GM12892 (cell line): Measurements from ENCODE around the gene HDGFL3. TPM values are rescaled to one million over a fixed set of nuclear protein-coding genes. Genes with fewer than 3 reads are reported as not detected.
"Not testable (repeated sequence)": the region's sequence is repeated elsewhere in the genome, so short reads cannot be mapped to it uniquely, and the experiment has no call there.

Source experiments
- DNase-seq: peaks from one replicate; pipeline ENCODE4 v3.0.0; 2011; ENCODE audit not compliant: insufficient read length
- FAIRE-seq: peaks from 2 replicates; lab custom pipeline; 2011; peaks lifted over from hg19 to GRCh38; lab: Jason Lieb, UNC
- POLR2A ChIP-seq: IDR thresholded peaks from 2 replicates; pipeline ENCODE4 v1.6.1; 2011; ENCODE audit warnings: low read depth, low read length, control low read depth
- POLR2AphosphoS5 ChIP-seq: IDR thresholded peaks from 2 replicates; pipeline ENCODE4 v1.6.1; 2011; ENCODE audit warnings: low read depth, low read length, control low read depth
- TAF1 ChIP-seq: IDR thresholded peaks from 2 replicates; pipeline ENCODE4 v1.6.1; 2011; ENCODE audit warnings: low read depth, mild to moderate bottlenecking, control low read depth, low read length, borderline replicate concordance
- polyA plus RNA-seq: library from polyadenylated mRNA; unstranded; fragments of >200 nt; gene quantifications from one replicate; pipeline ENCODE4 v1.2.1, GENCODE V29; 2012; ENCODE audit warnings: missing spikeins, inconsistent platforms; ENCODE audit not compliant: missing spikeins

The HDGFL3 gene
- polyA plus RNA-seq = 29.8 TPM

DNA sequence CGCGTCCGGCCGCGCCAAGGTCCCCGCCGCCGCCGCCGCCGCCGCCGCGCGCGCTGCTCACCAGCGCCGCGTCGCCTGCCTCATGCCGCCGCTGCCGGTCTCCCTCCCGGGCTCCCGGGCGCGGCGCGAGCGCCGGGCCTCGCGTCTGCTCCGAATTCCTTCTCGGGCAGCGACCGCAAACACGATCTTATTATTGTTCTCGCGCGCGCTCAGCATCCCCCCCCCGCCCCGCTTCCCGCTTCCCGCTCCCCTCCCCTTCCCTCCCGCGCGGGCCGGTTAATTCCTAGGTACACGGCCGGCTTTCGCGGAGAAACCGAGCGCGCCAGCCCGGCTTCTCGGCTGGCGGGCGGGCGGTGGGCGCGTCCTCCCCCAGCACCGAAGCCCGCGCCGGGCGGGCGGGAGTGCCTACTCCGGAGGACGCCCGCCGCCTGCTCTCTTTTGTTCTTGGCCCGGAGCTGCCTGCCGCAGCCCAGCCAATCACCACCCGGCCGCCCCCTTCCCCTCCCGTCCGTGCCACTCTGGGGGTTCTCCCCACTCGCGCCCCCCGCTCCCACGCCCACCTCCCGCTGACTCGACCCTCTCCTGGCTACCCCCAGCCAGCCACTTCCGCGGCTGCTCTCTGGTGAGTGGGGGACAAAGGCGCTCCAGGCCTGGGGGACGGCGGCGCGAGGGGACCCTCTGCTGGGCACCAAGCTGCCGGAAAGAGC lies at the start of gene HDGFL3:
Gene HDGFL3, minus strand, starts transcription at position 164 of the 707 bp plus-strand sequence. CDS start 409 bp downstream, outside the sequence.
- FAIRE-seq (peak; percentile 50), DNase-seq (peak; percentile 42)
- no peak for TF ChIP-seq POLR2AphosphoS5
- TF ChIP-seq POLR2A = peak; percentile 64; the same call in 1 of the 2 replicates

DNA sequence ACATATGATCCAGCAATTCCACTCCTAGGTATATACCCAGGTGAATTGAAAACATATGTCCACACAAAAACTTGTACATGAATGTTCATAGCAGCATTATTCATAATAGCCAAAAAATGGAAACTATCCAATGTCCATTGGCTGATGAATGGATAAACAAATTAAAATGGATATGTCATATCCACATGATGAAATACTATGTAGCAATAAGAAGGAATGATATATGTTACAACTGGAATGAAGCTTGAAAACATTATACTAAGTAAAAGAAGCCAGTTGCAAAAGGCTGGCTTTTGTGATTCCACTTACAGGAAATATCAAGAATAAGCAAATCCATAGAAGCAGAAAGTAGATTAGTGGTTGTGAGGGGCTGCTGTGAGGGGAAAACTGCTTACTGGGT lies 43.2 kb upstream of the HDGFL3 start:
- no peak for TF ChIP-seq POLR2A
- no peak for TF ChIP-seq POLR2AphosphoS5
- TF ChIP-seq TAF1 = no peak
- no peak for DNase-seq
- no peak for FAIRE-seq

DNA sequence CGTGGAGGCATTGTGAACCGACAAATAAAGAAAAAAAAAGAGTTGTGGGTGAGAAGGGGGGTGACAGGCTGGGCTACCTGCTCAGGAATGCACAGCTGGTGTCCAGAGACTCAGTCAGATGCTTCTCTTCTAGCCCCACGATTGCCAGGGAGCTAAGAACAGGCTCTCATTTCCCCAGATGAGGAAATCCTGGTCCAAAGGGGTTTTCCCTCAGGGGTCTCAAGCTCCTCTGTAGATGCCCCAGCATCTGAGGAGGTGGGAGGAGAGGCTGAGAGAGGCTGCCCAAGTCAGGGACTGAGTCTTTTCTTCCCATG lies 41.4 kb upstream of the HDGFL3 start:
- TF ChIP-seq POLR2A (no peak), TAF1 (no peak), POLR2AphosphoS5 (no peak)
- DNase-seq (no peak), FAIRE-seq (no peak)

DNA sequence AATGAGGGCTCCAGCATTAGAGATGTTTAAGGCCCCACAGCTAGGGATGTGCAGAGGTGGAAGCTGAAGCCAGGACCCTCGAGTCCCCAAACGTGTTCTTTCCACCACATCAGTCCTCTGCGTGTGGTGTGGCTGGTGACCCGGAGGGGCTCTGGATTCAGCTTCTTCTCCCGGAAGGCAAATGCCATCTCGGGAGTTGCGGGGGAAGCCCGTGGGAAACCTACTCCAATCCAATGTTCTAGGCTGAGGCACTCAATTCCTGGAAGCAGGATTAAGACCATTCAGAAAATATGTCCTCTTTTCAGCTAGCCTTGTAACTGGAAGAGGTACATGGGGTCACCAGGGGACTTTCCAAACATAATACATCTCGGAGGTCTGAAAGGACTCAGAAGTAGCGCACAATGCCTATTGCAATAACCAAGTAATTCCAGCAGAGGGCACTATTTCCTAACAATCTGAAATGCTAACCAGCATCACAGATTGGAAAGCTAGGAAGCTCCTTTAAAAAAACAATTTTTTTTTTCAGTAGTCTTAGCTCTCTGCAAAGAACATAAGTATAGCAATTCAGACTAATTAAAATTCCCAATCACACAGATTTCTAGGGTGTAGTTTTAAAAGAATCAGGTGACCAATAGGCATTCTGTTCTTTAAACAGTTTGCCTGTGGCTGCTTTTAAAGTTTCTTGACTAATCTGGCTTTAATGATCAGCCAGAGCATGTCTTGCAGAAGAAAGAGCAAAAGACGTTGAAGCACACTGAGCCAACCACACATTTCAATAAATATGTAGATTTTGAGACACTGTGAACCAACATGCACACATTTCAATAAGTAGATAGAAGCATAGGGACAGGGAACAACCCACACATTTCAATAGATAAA lies 40.8 kb upstream of the HDGFL3 start:
- TF ChIP-seq POLR2AphosphoS5 = no peak
- no peak for TF ChIP-seq TAF1
- TF ChIP-seq POLR2A = no peak
- no peak for DNase-seq
- FAIRE-seq = peak; percentile 80

DNA sequence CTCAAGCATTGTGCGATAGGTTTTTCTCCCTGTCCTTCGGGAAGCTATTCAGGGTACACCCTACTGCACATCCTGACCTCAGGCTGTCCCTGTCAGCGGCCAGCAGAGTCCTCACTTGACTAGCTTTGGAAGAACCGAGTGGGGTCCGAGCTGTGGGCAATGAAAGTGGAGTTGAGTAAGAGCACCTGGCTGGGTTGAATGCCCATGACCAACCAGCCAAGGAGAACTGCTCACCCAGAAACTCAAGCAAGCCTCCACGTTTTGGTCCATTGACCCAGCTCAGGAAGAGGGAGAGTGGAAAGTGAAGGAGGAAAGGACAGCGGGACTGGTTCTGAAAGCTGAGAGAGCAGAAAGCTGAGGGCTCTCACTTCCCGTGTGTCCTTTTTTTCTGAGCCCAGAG lies 36.0 kb upstream of the HDGFL3 start:
- DNase-seq (no peak), FAIRE-seq (no peak)
- TF ChIP-seq POLR2A (no peak), TAF1 (no peak), POLR2AphosphoS5 (no peak)

DNA sequence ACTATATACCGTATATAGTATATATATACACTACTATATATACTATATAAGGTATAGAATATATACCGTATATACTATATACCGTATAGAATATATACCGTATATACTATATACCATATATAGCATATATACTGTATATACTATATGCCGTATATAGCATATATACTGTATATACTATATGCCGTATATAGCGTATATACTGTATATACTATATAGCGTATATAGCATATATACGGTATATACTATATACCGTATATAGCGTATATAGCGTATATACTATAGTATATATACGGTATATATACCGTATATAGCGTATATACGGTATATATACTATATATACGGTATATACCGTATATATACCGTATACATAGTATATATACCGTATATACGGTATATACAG lies 22.6 kb upstream of the HDGFL3 start:
- no peak for DNase-seq
- FAIRE-seq = no peak
- TF ChIP-seq POLR2A = no peak

DNA sequence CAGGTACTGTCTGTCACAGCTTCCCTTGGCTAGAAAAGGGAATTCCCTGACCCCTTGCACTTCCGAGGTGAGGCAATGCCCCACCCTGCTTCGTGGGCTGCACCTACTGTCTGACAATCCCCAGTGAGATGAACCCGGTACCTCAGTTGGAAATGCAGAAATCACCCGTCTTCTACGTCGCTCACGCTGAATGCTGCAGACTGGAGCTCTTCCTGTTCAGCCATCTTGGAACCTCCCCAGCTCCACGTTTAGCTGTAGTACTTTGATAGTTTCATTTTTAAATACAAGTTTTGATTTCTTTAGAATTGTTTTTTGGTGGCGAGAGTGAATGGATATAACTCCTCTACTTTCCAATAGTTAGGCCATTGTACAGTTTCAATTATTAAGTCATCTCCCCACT lies 17.8 kb upstream of the HDGFL3 start:
- FAIRE-seq (no peak), DNase-seq (no peak)
- TF ChIP-seq TAF1 = no peak
- no peak for TF ChIP-seq POLR2A
- TF ChIP-seq POLR2AphosphoS5 = no peak

DNA sequence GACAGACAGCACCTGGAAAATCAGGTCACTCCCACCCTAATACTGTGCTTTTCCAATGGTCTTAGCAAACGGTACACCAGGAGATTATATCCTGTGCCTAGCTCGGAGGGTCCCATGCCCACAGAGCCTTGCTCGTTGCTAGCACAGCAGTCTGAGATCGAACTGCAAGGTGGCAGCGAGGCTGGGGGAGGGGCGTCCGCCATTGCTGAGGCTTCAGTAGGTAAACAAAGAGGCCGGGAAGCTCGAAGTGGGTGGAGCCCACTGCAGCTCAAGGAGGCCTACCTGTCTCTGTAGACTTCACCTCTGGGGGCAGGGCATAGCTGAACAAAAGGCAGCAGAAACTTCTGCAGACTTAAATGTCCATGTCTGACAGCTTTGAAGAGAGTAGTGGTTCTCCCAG lies 14.2 kb upstream of the HDGFL3 start:
- not testable (repeated sequence) for FAIRE-seq, DNase-seq

DNA sequence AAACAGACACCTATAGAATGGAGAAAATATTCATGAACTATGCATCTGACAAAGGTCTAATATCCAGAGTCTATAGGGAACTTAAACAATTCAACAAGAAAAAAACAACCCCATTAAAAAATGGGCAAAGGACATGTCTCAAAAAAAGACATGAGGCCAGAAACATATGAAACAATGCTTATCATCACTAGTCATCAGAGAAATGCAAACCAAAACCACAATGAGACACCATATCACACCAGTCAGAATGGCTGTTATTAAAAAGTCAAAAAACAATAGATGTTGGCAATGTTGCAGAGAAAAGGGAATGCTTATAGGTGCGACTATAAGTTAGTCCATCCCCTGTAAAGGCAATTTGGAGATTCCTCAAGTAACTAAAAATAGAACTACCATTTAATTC lies 11.4 kb upstream of the HDGFL3 start:
- FAIRE-seq (no peak), DNase-seq (no peak)
- TF ChIP-seq POLR2AphosphoS5 (no peak), TAF1 (no peak)

DNA sequence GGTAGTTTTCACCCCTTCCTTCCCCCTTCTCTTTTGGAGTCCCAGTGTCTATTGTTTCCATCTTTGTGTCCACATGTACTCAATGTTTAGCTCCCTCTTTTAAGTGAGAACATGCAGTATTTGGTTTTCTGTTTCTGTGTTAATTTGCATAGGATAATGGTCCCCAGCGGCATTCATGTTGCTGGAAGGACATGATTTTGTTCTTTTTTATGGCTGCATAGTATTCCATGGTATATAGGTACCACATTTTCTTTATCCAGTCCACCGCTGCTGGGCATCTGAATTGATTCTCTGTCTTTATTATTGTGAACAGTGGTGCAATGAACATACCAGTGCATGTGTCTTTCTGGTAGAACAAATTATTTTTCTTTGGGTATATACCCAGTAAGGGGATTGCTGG lies 7.7 kb upstream of the HDGFL3 start:
- DNase-seq (no peak), FAIRE-seq (no peak)
- TF ChIP-seq TAF1 = no peak
- TF ChIP-seq POLR2A = no peak
- TF ChIP-seq POLR2AphosphoS5 = no peak

DNA sequence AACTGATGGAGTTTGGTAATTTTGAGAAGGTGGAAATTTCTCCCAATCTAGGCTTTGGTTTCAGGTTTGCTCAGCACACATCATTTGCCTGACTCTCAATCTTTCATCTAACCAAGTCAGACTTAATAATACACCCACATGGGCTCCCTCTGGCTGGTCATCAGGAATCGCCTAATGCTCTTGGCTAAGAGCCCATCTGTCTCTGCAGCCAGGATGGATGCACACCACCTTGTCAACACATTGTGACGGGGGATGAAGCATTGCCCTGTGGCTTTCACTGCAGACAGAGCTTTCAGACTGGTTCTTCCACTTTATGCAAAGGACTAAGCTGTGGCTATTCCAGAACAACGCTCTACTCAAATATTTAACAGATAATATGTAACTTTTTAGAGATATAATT lies 3.0 kb upstream of the HDGFL3 start:
- FAIRE-seq = no peak
- TF ChIP-seq POLR2A = no peak
- no peak for TF ChIP-seq POLR2AphosphoS5
- TF ChIP-seq TAF1 = no peak
- no peak for DNase-seq

DNA sequence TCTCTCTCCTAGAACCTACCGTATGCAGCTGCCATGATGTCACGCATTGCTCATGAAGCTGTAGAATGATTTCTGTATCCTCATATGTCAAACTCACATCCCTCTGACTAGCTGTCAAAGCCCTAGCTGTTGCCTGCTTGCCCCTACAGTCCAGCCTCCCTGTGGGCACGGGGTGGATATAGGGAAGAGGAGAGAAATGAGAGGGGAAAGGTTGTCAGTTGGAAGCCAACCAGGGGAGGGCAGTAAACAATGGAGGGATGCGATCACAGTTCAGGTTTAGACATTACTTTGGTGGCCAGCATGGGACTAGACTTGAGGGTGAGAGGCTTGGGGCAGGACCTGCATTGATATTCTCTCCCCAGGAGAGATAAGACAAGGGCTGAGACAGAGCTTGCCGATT lies 1.7 kb upstream of the HDGFL3 start:
- TF ChIP-seq POLR2A (no peak), TAF1 (no peak), POLR2AphosphoS5 (no peak)
- FAIRE-seq (no peak), DNase-seq (no peak)

DNA sequence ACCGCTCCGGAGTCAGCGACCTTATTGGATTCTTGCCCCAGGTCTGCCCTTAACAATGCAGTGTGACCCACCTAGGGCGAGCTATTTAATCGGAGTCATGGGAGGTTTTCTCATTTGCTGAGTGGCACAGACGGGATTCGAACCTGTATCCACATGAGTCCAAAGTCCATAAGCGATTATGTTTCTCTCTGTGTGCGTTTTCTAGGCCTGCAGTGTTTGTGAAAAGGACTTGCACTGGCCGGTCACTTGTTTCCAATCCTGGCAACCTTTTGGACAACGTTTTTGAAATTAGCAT lies 691 bp upstream of the HDGFL3 start:
- no peak for FAIRE-seq
- TF ChIP-seq POLR2AphosphoS5 (no peak), POLR2A (no peak), TAF1 (no peak)
- no peak for DNase-seq
